ENCODE measurements around the gene TSSK6. TPM values are rescaled to one million over a fixed set of nuclear protein-coding genes. Genes with fewer than 3 reads are reported as not detected.

TSSK6 gene
- total and polyA plus RNA-seq, 8 donors = 0.69 to 2.5 (median 1.5) TPM

GRCh38 chr19:19468424-19469050, 46.8 kb downstream of the TSSK6 start:
- Histone ChIP-seq H3K9me3 (peaks cover 0 to 3% (median 0%) of the 10 kb centered on the region in 4 donors), H3K4me3 (no peak overlapping the region), H3K27me3 (no peaks in the 10 kb centered on the region), H3K4me1 (peaks cover 14 to 26% (median 21%) of the 10 kb centered on the region in 3 donors), H3K36me3 (no peaks in the 10 kb centered on the region), H3K27ac (no peak overlapping the region)
- ATAC-seq (no peak), FAIRE-seq (no peak), DNase-seq (no peak)
- 97 to 99% methylated on average over 2 of the region's 2 CpGs for WGBS, 2 donors
- TF ChIP-seq, protein P1, sequence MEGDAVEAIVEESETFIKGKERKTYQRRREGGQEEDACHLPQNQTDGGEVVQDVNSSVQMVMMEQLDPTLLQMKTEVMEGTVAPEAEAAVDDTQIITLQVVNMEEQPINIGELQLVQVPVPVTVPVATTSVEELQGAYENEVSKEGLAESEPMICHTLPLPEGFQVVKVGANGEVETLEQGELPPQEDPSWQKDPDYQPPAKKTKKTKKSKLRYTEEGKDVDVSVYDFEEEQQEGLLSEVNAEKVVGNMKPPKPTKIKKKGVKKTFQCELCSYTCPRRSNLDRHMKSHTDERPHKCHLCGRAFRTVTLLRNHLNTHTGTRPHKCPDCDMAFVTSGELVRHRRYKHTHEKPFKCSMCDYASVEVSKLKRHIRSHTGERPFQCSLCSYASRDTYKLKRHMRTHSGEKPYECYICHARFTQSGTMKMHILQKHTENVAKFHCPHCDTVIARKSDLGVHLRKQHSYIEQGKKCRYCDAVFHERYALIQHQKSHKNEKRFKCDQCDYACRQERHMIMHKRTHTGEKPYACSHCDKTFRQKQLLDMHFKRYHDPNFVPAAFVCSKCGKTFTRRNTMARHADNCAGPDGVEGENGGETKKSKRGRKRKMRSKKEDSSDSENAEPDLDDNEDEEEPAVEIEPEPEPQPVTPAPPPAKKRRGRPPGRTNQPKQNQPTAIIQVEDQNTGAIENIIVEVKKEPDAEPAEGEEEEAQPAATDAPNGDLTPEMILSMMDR (IDR thresholded peaks at IDR 0.05) = no peak
- intact Hi-C loops (cut with DNase I) = no loop called here

GRCh38 chr19:19466201-19466600, 49.1 kb downstream of the TSSK6 start:
- TF ChIP-seq, protein P1 (IDR thresholded peaks at IDR 0.05) = no peak
- DNase-seq (peak in 1 of 6 donors; percentile 21), FAIRE-seq (no peak), ATAC-seq (no peak)
- 86 to 93% methylated on average over 6 of the region's 6 CpGs for WGBS, 2 donors
- intact Hi-C loops (cut with DNase I) = no loop called here
- H3K36me3 ChIP-seq = no peaks in the 10 kb centered on the region
- H3K4me1 ChIP-seq = peaks cover 35 to 47% (median 44%) of the 10 kb centered on the region in 3 donors
- H3K27ac ChIP-seq = no peak overlapping the region
- H3K9me3 ChIP-seq = peaks cover 0 to 3% (median 0%) of the 10 kb centered on the region in 4 donors
- H3K27me3 ChIP-seq = no peaks in the 10 kb centered on the region
- H3K4me3 ChIP-seq = no peak overlapping the region

DNA sequence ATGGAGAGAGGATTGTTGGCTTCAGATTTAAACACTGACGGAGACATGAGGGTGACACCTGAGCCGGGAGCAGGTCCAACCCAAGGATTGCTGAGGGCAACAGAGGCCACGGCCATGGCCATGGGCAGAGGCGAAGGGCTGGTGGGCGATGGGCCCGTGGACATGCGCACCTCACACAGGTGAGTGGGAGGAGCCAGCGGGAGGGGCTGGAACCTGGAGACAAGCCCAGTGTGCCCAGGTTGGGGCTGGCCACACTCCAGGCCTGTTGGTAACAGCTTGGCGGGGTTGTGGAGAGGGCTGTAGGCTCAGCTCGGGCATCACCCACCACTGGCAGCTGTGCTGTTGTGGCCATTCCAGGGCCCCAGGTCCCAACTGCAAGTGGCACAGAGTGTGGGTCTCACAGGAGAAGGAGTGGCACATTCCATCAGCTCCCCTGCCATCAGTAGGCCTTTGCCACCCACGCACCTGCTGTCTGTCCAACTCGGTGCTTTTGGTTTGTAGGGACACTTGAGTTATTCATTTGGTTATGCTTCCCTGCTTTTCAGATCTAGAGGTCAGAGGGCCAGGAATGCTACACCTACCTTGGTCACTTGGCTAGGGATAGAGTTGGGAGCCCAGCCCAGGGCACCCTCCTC, 49.8 kb downstream of the TSSK6 start:
- H3K36me3 ChIP-seq = no peaks in the 10 kb centered on the region
- peak; percentile 7 to 37 (median 28) for ATAC-seq
- no peaks in the 10 kb centered on the region for H3K27me3 ChIP-seq
- H3K4me3 ChIP-seq = no peak overlapping the region
- H3K9me3 ChIP-seq = peaks cover 0 to 3% (median 0%) of the 10 kb centered on the region in 4 donors
- FAIRE-seq = no peak
- peak in 5 of 6 donors; percentile 50 to 91 (median 68) for DNase-seq
- WGBS, 2 donors = 54% methylated on average over 12 of the region's 12 CpGs
- H3K4me1 ChIP-seq = peaks cover 35 to 51% (median 44%) of the 10 kb centered on the region in 3 donors
- intact Hi-C loops (cut with DNase I) = no loop called here
- H3K27ac ChIP-seq = peak overlapping the region; percentile 63 to 88 (median 79)
- TF ChIP-seq, protein P1 (IDR thresholded peaks at IDR 0.05) = no peak

DNA sequence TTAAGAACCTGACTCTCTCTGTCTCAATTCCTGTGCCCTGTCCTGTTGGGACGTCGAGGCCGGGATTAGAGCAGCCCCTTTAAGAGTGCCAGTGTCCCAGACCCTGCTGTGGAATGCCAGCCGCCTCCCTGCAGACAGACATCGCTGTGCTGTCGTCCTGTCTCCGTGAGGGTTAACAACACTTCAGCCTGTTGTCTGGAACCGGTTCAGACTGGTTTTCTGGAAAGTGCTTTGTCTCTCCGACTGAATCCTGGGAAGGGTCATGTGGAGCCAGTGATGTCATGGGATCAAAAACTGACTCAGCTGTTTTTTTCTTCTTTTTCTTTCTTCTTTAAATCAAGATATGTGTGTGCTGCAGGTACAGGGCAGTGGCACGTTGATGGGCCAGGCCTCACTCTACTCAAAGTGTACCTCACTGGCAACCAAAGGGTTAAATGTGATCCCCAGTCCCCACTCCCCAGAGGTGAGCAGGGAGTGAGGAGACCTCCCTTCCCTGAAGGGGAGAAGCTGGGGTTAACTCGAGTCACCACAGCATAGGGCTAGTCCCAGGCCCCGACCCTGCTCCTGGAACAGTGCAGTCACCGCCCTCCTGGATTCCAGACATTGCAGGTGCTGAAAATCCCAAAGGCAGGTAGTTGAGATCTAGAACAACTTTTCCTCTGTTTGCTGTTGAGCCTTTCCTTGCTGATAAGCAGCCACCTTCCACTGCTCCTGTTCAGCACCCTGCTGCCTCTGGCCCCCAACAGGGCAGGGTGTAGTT, 50.8 kb downstream of the TSSK6 start:
- DNase-seq (peak in 5 of 6 donors; percentile 59 to 77 (median 70)), ATAC-seq (peak; percentile 66 to 75 (median 70)), FAIRE-seq (no peak)
- Histone ChIP-seq H3K36me3 (no peaks in the 10 kb centered on the region), H3K4me1 (peaks cover 35 to 57% (median 44%) of the 10 kb centered on the region in 3 donors), H3K9me3 (peaks cover 0 to 3% (median 0%) of the 10 kb centered on the region in 4 donors), H3K27ac (peak overlapping the region; percentile 63 to 88 (median 79)), H3K27me3 (no peaks in the 10 kb centered on the region), H3K4me3 (peak overlapping the region in 1 of 4 donors; percentile 9)
- TF ChIP-seq, protein P1 (IDR thresholded peaks at IDR 0.05) = no peak
- intact Hi-C loops (cut with DNase I) = no loop called here
- WGBS, 2 donors = 21 to 24% methylated on average over 13 of the region's 13 CpGs

Other genes with a start within 250 kb of the TSSK6 start
- under 1 TPM in 5 of 6 donors, not detected in 1; 0.08 to 0.50 (median 0.23) TPM for gene TM6SF2, start 242.2 kb downstream of the TSSK6 start, total RNA-seq
- gene TM6SF2, start 242.2 kb downstream of the TSSK6 start, polyA plus RNA-seq = 1 to 10 TPM; 1.5 to 1.6 TPM
- 10 to 100 TPM; 14.6 to 24.6 (median 18.2) TPM for gene SUGP1, start 195.0 kb downstream of the TSSK6 start, total RNA-seq
- 10 to 100 TPM; 42.8 to 50.3 TPM for gene SUGP1, start 195.0 kb downstream of the TSSK6 start, polyA plus RNA-seq
- gene MAU2, start 194.7 kb downstream of the TSSK6 start, total RNA-seq = 10 to 100 TPM; 22.6 to 38.8 (median 26.7) TPM
- 10 to 100 TPM; 32.3 to 36.2 TPM for gene MAU2, start 194.7 kb downstream of the TSSK6 start, polyA plus RNA-seq
- 10 to 100 TPM; 31.4 to 51.8 (median 41.8) TPM for gene GATAD2A, start 109.9 kb downstream of the TSSK6 start, total RNA-seq
- 10 to 100 TPM; 11.9 to 13.1 TPM for gene GATAD2A, start 109.9 kb downstream of the TSSK6 start, polyA plus RNA-seq
- gene NDUFA13, start 677 bp upstream of the TSSK6 start, total RNA-seq = 100 to 1,000 TPM in 4 of 6 donors, 10 to 100 TPM in 2; 87.9 to 154 (median 127) TPM
- gene NDUFA13, start 677 bp upstream of the TSSK6 start, polyA plus RNA-seq = 100 to 1,000 TPM; 147 to 178 TPM
- gene YJEFN3, start 13.4 kb upstream of the TSSK6 start, total RNA-seq = 1 to 10 TPM in 5 of 6 donors, under 1 TPM in 1; 0.76 to 3.7 (median 1.9) TPM
- gene YJEFN3, start 13.4 kb upstream of the TSSK6 start, polyA plus RNA-seq = 10 to 100 TPM; 28.4 to 38.8 TPM
- 1 to 10 TPM in 1 of 6 donors, under 1 TPM in 1, not detected in 4; 0.12 to 1.4 TPM for gene CILP2, start 22.7 kb upstream of the TSSK6 start, total RNA-seq
- not detected for gene CILP2, start 22.7 kb upstream of the TSSK6 start, polyA plus RNA-seq
- under 1 TPM; 0.18 to 0.53 (median 0.43) TPM for gene PBX4, start 103.1 kb upstream of the TSSK6 start, total RNA-seq
- 1 to 10 TPM; 3.9 to 4.0 TPM for gene PBX4, start 103.1 kb upstream of the TSSK6 start, polyA plus RNA-seq
- gene LPAR2, start 112.7 kb upstream of the TSSK6 start, total RNA-seq = 10 to 100 TPM in 4 of 6 donors, 1 to 10 TPM in 2; 9.6 to 16.1 (median 10.7) TPM
- gene LPAR2, start 112.7 kb upstream of the TSSK6 start, polyA plus RNA-seq = 10 to 100 TPM; 24.2 to 28.6 TPM
- 10 to 100 TPM in 1 of 6 donors, 1 to 10 TPM in 5; 5.4 to 16.4 (median 6.6) TPM for gene GMIP, start 128.1 kb upstream of the TSSK6 start, total RNA-seq
- gene GMIP, start 128.1 kb upstream of the TSSK6 start, polyA plus RNA-seq = 10 to 100 TPM in 1 of 2 donors, 1 to 10 TPM in 1; 3.5 to 10.5 TPM
- 10 to 100 TPM; 24.9 to 46.2 (median 33.6) TPM for gene ATP13A1, start 148.1 kb upstream of the TSSK6 start, total RNA-seq
- gene ATP13A1, start 148.1 kb upstream of the TSSK6 start, polyA plus RNA-seq = 10 to 100 TPM; 63.8 to 77.3 TPM
- gene ZNF101, start 153.3 kb upstream of the TSSK6 start, total RNA-seq = 1 to 10 TPM; 3.3 to 7.1 (median 4.3) TPM
- 1 to 10 TPM; 5.2 to 5.4 TPM for gene ZNF101, start 153.3 kb upstream of the TSSK6 start, polyA plus RNA-seq
- 1 to 10 TPM; 2.1 to 4.5 (median 3.1) TPM for gene ZNF14, start 217.6 kb upstream of the TSSK6 start, total RNA-seq
- gene ZNF14, start 217.6 kb upstream of the TSSK6 start, polyA plus RNA-seq = 1 to 10 TPM; 2.0 to 3.2 TPM

Measured in pancreas (tissue), 10 donors.